B cell (primary cell): ENCODE results near the gene KLHDC7A. TPM values are rescaled to one million over a fixed set of nuclear protein-coding genes. Genes with fewer than 3 reads are reported as not detected.

Experiments used
- ATAC-seq: fragments of 200-7000 bp; cut with Tn5 transposase; one replicate; pipeline ENCODE4 v1.10.0; 2021; ENCODE audit warnings: low read depth, mild to moderate bottlenecking, moderate number of reproducible peaks, moderate library complexity
- CTCF ChIA-PET: fragments of 350-600 bp; sonication (Branson Sonifier 250); formaldehyde crosslinking; loops from one replicate; lab custom pipeline; 2021; ENCODE audit warnings: antibody characterized with exemption, inconsistent platforms; lab: Charles Lee
- POLR2A ChIA-PET: fragments of 350-600 bp; sonication (Branson Sonifier 250); formaldehyde crosslinking; loops from one replicate; lab custom pipeline; 2021; ENCODE audit warnings: antibody characterized with exemption; lab: Charles Lee
- DNase-seq: peaks from one replicate; pipeline ENCODE4 v3.0.0; 2013
- H2AFZ ChIP-seq: 2 replicates; pipeline ENCODE4 v1.6.1; 2012; ENCODE audit warnings: mild to moderate bottlenecking, low read depth, low read length; ENCODE audit not compliant: insufficient read depth, poor library complexity, severe bottlenecking
- H3K27ac ChIP-seq, 2 donors: 1 replicate in 1 of 2; 2 replicates in 1 of 2; pipeline ENCODE4 v1.5.1; 2012 to 2013; ENCODE audit warnings: low read length in 2 of 2, mild to moderate bottlenecking in 2 of 2, moderate library complexity in 1 of 2
- H3K27me3 ChIP-seq, 4 experiments: fragments of 200-600 bp in 1 of 4; sonication (generic) in 1 of 4; replicated peaks in 1 of 4; 1 replicate in 2 of 4; 2 replicates in 2 of 4; pipeline versions ENCODE4 v1.6.1 to v1.7.0; 2013 to 2016; ENCODE audit warnings: low read length in 3 of 4, mild to moderate bottlenecking in 2 of 4, mixed read lengths in 1 of 4, moderate library complexity in 1 of 4; ENCODE audit not compliant: insufficient read depth in 4 of 4, control insufficient read depth in 3 of 4; ENCODE audit errors: control extremely low read depth in 1 of 4
- H3K36me3 ChIP-seq, 2 experiments: replicated peaks in 1 of 2; 1 replicate in 1 of 2; 2 replicates in 1 of 2; pipeline versions ENCODE4 v1.6.1 to v1.7.1; 2013; ENCODE audit warnings: low read length in 1 of 2; ENCODE audit not compliant: insufficient read depth in 2 of 2, control insufficient read depth in 1 of 2; ENCODE audit errors: control extremely low read depth in 1 of 2, extremely low read depth in 1 of 2
- H3K4me1 ChIP-seq, 2 donors: fragments of 200-600 bp in 1 of 2; sonication (generic) in 1 of 2; 1 replicate in 1 of 2; 2 replicates in 1 of 2; pipeline versions ENCODE4 v1.5.1 to v1.6.1; 2013 to 2017; ENCODE audit warnings: low read length in 2 of 2; ENCODE audit not compliant: control insufficient read depth in 2 of 2, insufficient read depth in 2 of 2
- H3K4me2 ChIP-seq: replicated peaks from 2 replicates; pipeline ENCODE3; 2012; ENCODE audit warnings: mild to moderate bottlenecking, low read depth, low read length; ENCODE audit not compliant: poor library complexity, severe bottlenecking
- H3K4me3 ChIP-seq, 5 experiments: fragments of 200-600 bp in 1 of 5; sonication (generic) in 1 of 5; 1 replicate in 3 of 5; 2 replicates in 2 of 5; pipeline versions ENCODE4 v1.5.1 to v1.7.0; 2011 to 2016; ENCODE audit warnings: low read length in 4 of 5, mild to moderate bottlenecking in 4 of 5, low read depth in 2 of 5, control low read depth in 1 of 5, moderate library complexity in 1 of 5; ENCODE audit not compliant: insufficient read depth in 1 of 5; ENCODE audit errors: control extremely low read depth in 1 of 5, extremely low read depth in 1 of 5
- H3K79me2 ChIP-seq: fragments of 200-600 bp; sonication (generic); one replicate; pipeline ENCODE4 v1.6.0; 2016; ENCODE audit warnings: low read length; ENCODE audit not compliant: control insufficient read depth, insufficient read depth
- H3K9ac ChIP-seq: fragments of 200-600 bp; sonication (generic); 2 replicates; pipeline ENCODE4 v1.6.1; 2017; ENCODE audit warnings: mild to moderate bottlenecking, low read length, moderate library complexity
- H3K9me3 ChIP-seq, 3 donors: one replicate each; pipeline versions ENCODE4 v1.6.1 to v1.7.1; 2013; ENCODE audit warnings: low read length in 2 of 3; ENCODE audit not compliant: control insufficient read depth in 2 of 3, insufficient read depth in 1 of 3; ENCODE audit errors: control extremely low read depth in 1 of 3
- H4K20me1 ChIP-seq: 2 replicates; pipeline ENCODE4 v1.6.0; 2012; ENCODE audit warnings: mild to moderate bottlenecking, low read length; ENCODE audit not compliant: insufficient read depth, control insufficient read depth, poor library complexity, severe bottlenecking
- H3K27ac Mint-ChIP-seq: one replicate; pipeline ENCODE4 v1.8.0; 2021; ENCODE audit warnings: mixed read lengths
- H3K27me3 Mint-ChIP-seq: one replicate; pipeline ENCODE4 v1.8.0; 2021; ENCODE audit warnings: mixed read lengths
- H3K4me1 Mint-ChIP-seq: one replicate; pipeline ENCODE4 v1.8.0; 2021; ENCODE audit warnings: mixed read lengths
- H3K4me3 Mint-ChIP-seq: one replicate; pipeline ENCODE4 v1.8.0; 2021; ENCODE audit warnings: mixed read lengths
- H3K9me3 Mint-ChIP-seq: one replicate; pipeline ENCODE4 v1.8.0; 2022; ENCODE audit warnings: mixed read lengths; ENCODE audit not compliant: insufficient read depth
- EZH2 ChIP-seq: IDR thresholded peaks from 2 replicates; pipeline ENCODE4 v1.6.1; 2012; ENCODE audit warnings: borderline replicate concordance, low read depth, mild to moderate bottlenecking, moderate library complexity, low read length; ENCODE audit not compliant: insufficient read depth, poor library complexity, severe bottlenecking
- WGBS: methylation state at CpG from one replicate; pipeline ENCODE4 v1.1.5; 2013; ENCODE audit warnings: missing lambda C conversion rate; ENCODE audit not compliant: insufficient coverage; 5-methylcytosine and 5-hydroxymethylcytosine counted together
- intact Hi-C: fragments of 100-400 bp; cut with micrococcal nuclease; formaldehyde crosslinking; loops from one replicate; pipeline ENCODE4 v1.10.0; 2022
- polyA plus RNA-seq: library from polyadenylated mRNA; depleted of rRNA; stranded (reverse); fragments of >200 nt; gene quantifications from 2 replicates; pipeline ENCODE4 v1.2.3, GENCODE V29; 2012
- total RNA-seq, 2 donors: library from RNA; stranded (reverse); fragments of 120-200 nt in 1 of 2; gene quantifications; 1 replicate in 1 of 2; 2 replicates in 1 of 2; pipeline versions ENCODE4 v1.2.3 to v1.2.4, GENCODE V29; 2013 to 2022
- TF ChIP-seq, protein P1 (sequence below): fragments of 200-600 bp; IDR thresholded peaks from one replicate; pipeline ENCODE4 v1.8.0; 2022; ENCODE audit warnings: antibody characterized with exemption, mild to moderate bottlenecking

KLHDC7A gene
- total and polyA plus RNA-seq, 2 donors (not counting 1 experiment from before 2014, with no cell fraction given) = not detected

- CTCF ChIA-PET = no interaction called here
- TF ChIP-seq, protein P1, sequence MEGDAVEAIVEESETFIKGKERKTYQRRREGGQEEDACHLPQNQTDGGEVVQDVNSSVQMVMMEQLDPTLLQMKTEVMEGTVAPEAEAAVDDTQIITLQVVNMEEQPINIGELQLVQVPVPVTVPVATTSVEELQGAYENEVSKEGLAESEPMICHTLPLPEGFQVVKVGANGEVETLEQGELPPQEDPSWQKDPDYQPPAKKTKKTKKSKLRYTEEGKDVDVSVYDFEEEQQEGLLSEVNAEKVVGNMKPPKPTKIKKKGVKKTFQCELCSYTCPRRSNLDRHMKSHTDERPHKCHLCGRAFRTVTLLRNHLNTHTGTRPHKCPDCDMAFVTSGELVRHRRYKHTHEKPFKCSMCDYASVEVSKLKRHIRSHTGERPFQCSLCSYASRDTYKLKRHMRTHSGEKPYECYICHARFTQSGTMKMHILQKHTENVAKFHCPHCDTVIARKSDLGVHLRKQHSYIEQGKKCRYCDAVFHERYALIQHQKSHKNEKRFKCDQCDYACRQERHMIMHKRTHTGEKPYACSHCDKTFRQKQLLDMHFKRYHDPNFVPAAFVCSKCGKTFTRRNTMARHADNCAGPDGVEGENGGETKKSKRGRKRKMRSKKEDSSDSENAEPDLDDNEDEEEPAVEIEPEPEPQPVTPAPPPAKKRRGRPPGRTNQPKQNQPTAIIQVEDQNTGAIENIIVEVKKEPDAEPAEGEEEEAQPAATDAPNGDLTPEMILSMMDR = no peak
- TF ChIP-seq EZH2 = no peak
- H3K9me3 Mint-ChIP-seq = no peaks in the 10 kb centered on the region
- Histone ChIP-seq H2AFZ (no peak overlapping the region), H3K27ac (no peak overlapping the region), H3K9me3 (peaks cover 0 to 5% (median 0%) of the 10 kb centered on the region in 3 donors), H3K27me3 (no peaks in the 10 kb centered on the region), H3K4me1 (no peaks in the 10 kb centered on the region), H3K36me3 (no peaks in the 10 kb centered on the region), H3K4me3 (no peak overlapping the region), H4K20me1 (no peaks in the 10 kb centered on the region), H3K79me2 (no peaks in the 10 kb centered on the region), H3K9ac (no peak overlapping the region), H3K4me2 (no peak overlapping the region)
- POLR2A ChIA-PET = no interaction called here
- peaks cover 8% of the 10 kb centered on the region for H3K27me3 Mint-ChIP-seq
- no peaks in the 10 kb centered on the region for H3K4me1 Mint-ChIP-seq
- ATAC-seq (no peak), DNase-seq (no peak)
- WGBS = 61% methylated on average over 12 of the region's 12 CpGs
- no peak overlapping the region for H3K4me3 Mint-ChIP-seq
- intact Hi-C loops = no loop called here
- H3K27ac Mint-ChIP-seq = no peak overlapping the region
Measured at GRCh38 chr1:18470671-18471355, 9.9 kb upstream of the KLHDC7A start.

- H3K4me2 ChIP-seq = no peak overlapping the region
- 89% methylated on average over 4 of the region's 11 CpGs for WGBS
- H3K27ac Mint-ChIP-seq = no peak overlapping the region
- H4K20me1 ChIP-seq = no peaks in the 10 kb centered on the region
- H3K9ac ChIP-seq = no peak overlapping the region
- TF ChIP-seq, protein P1 = no peak
- TF ChIP-seq EZH2 = no peak
- peaks cover 16% of the 10 kb centered on the region for H3K27me3 Mint-ChIP-seq
- no peak overlapping the region for H3K4me3 Mint-ChIP-seq
- CTCF ChIA-PET = no interaction called here
- DNase-seq (no peak), ATAC-seq (no peak)
- H2AFZ ChIP-seq = no peak overlapping the region
- H3K4me1 ChIP-seq = no peaks in the 10 kb centered on the region
- H3K79me2 ChIP-seq = no peaks in the 10 kb centered on the region
- no peaks in the 10 kb centered on the region for H3K36me3 ChIP-seq
- no peak overlapping the region for H3K27ac ChIP-seq
- H3K9me3 ChIP-seq = no peaks in the 10 kb centered on the region
- no peaks in the 10 kb centered on the region for H3K9me3 Mint-ChIP-seq
- POLR2A ChIA-PET = no interaction called here
- no peaks in the 10 kb centered on the region for H3K27me3 ChIP-seq
- H3K4me3 ChIP-seq = no peak overlapping the region
- intact Hi-C loops = no loop called here
- H3K4me1 Mint-ChIP-seq = no peaks in the 10 kb centered on the region
Measured at GRCh38 chr1:18473195-18473815, 7.4 kb upstream of the KLHDC7A start.
